Pulmonary artery endothelial cell (primary cell): ENCODE results near the gene KIF18B. TPM values are rescaled to one million over a fixed set of nuclear protein-coding genes. Genes with fewer than 3 reads are reported as not detected.
"Not testable (repeated sequence)": the region's sequence is repeated elsewhere in the genome, so short reads cannot be mapped to it uniquely, and the experiment has no call there.

ENCODE experiments used
- DNase-seq: peaks from one replicate; pipeline ENCODE4 v3.0.0-alpha.2; 2011; ENCODE audit warnings: low read depth, low spot score
- total RNA-seq: library from RNA; depleted of rRNA; stranded (reverse); fragments of >200 nt; gene quantifications from 2 replicates; pipeline ENCODE4 v1.2.3, GENCODE V29; 2014

The KIF18B gene
- total RNA-seq, 1 donor from 2014 or later, result 3.4 TPM

DNA sequence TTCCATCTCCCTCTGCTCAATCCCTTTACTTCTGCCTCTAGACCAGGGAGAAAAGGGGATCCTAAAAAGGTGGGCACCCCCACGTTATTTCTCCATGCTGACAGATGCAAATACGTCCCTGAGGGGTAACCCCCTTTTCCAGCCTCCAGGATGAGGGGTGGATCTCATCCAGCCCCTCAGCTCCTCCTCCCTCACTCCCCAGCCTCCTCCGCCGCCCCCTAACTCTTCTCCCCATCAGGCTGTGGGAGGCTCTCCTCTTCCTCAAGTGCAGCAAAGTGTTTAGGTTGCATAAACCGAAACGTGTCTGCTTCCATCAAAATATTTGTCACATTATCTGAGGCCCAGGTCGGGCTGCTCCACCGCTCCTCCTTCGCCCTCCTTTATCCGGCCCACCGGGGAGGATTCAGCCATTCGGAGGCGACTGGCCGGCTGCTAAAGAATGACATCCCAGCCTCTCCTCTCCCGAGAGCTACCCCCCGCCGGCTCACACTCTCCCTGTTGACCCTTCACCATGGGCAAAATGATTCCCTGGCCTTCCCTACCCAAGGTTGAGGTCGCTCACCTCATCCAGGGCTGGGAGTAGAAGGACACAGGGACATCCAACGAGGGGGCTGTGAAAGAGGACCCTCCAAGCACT is 21.7 kb upstream of the KIF18B start:
- no peak for DNase-seq

GRCh38 chr17:44968225-44969143 is 20.9 kb upstream of the KIF18B start, which contains the start of gene C1QL1:
Gene C1QL1, minus strand, starts transcription at chr17:44968303. Its CDS starts 255 bp downstream, at chr17:44968048.
- DNase-seq, result peak; percentile 48

- DNase-seq, result no peak
Observed at GRCh38 chr17:44967907-44968224, 20.3 kb upstream of the KIF18B start.

GRCh38 chr17:44967026-44967906 is 19.7 kb upstream of the KIF18B start:
- DNase-seq, result no peak

GRCh38 chr17:44966348-44967025 is 18.9 kb upstream of the KIF18B start:
- DNase-seq, result no peak

- no peak for DNase-seq
Observed at GRCh38 chr17:44965481-44966234, 18.1 kb upstream of the KIF18B start.

DNA sequence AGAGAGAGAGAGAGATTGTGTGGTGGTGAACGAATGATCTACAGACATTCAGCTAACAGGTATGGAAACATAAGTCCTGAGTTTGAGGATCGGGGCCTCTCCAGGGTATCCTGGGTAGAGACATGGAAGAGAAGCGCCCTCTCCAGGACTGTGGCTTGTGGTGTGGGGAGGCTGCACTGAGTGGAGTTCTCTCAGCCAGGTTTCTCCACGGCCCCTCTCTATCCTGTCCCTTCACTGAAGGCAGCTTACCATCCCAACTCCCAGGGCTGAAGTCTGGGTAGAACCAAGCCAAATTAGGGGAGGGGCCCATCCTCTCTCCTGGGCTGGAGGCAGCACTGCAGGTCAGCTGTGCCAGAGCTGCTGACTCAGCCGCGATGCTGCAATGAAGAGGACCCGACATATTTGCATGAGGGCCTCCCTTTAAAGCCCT is 14.4 kb upstream of the KIF18B start:
- no peak for DNase-seq

- DNase-seq, result no peak
Observed at GRCh38 chr17:44960691-44961090, 13.1 kb upstream of the KIF18B start.

GRCh38 chr17:44959821-44960531 is 12.4 kb upstream of the KIF18B start:
- no peak for DNase-seq

GRCh38 chr17:44956998-44957981 is 9.7 kb upstream of the KIF18B start:
- no peak for DNase-seq

DNA sequence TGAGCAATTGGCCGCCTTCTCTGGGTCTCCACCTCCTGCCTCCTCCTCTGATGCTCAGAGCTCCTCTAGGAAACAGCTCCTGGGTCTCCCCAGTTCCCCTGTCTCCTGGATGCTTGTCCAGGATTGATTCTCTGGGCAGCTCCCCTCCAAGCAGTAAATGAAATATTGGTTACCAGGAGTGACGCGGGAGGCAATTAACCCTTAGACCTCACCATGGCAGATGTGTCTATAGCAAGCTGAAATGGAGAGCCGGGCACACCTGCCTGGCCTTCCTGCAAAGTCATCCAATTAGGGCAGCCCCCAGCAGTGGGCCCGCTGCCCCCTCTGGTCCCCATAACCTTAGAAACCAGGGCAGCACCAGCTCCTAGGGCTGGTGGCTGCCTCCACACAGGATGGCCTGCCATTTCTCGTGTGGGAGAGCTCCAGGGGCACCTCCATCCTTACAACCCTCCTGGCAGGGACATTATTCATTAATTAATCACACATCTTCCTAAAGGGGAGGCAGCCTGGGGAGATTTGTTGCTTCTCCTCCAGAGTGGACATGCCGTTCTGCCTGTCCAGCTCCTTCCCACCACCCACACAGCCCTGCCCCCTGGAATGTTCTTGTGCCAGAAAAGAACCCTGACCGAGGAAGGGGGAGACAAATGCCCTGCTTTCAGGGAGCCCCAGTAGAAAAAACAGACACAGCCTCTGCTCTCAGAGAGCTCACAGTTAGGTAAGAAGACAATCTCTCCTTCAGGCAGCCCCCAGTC is 8.3 kb upstream of the KIF18B start:
- DNase-seq, result no peak

GRCh38 chr17:44952946-44953475 is 5.4 kb upstream of the KIF18B start:
- no peak for DNase-seq

DNA sequence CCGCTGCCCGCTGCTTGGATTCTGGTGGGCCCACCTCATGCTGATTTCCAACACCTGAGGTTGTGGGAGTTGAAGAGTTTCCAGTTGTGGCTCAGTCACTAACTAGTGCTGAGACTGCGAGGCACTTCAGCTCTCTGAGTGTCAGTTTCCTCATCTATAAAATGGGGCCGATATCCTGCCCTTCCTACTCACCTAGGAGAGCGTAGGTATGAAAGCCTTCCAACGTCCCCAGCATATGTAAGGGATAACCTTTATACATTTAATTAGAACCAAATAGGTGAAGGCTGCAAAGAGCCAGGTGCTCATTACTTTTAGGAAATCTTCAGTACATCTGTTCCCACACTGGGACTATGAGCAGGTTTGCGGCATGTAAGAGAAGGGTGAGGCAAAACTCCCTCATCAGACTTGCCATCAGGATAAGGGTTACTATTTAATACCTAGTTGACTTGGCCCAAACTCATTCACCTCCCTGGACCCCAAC is 782 bp upstream of the KIF18B start:
- no peak for DNase-seq

- not testable (repeated sequence) for DNase-seq
Observed at GRCh38 chr17:44945652-44946051, 1.9 kb downstream of the KIF18B start.

- DNase-seq, result no peak
Observed at GRCh38 chr17:44942456-44942855, 5.1 kb downstream of the KIF18B start.

- no peak for DNase-seq
Observed at GRCh38 chr17:44941712-44942331, 5.8 kb downstream of the KIF18B start.

- no peak for DNase-seq
Observed at GRCh38 chr17:44940768-44941167, 6.8 kb downstream of the KIF18B start.
